ENCODE data around the gene FZD1. TPM values are rescaled to one million over a fixed set of nuclear protein-coding genes. Genes with fewer than 3 reads are reported as not detected.

Gene FZD1
- total and polyA plus RNA-seq, 4 donors: 4.1 to 55.8 (median 11.7) TPM

DNA sequence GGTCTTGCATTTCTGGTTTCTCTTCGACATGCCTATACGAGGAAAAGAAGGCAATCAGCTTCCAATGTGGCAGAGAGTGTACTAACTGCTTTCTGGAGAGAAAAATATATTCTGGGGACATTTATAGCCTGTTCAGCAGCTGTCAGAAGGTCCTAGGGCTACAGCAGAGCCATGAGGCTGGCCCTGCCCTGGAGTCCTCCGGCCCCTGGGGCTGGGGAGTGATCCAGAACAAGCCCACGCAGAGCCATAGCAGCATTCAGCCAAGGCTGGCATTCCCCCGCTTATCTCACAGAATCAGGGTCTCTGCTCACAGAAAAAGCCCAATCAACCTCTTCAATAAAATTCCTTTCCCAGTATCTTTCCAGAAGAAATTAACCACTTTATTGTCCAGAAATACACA lies 48.9 kb downstream of the FZD1 start:
- peaks cover 0 to 4% (median 0%) of the 10 kb centered on the region in 5 donors for H3K4me1 ChIP-seq (ENCODE audit: control insufficient read depth in 5 of 5, insufficient read depth in 5 of 5, low read length in 5 of 5)
- ATAC-seq (ENCODE audit: insufficient read depth, low FRiP score) (no peak), DNase-seq (no peak)
- no peaks in the 10 kb centered on the region for H3K9me3 ChIP-seq (ENCODE audit: control insufficient read depth in 4 of 4, insufficient read depth in 3 of 4, low read length in 3 of 4)
- no peaks in the 10 kb centered on the region for H3K36me3 ChIP-seq (ENCODE audit: control insufficient read depth in 4 of 4, insufficient read depth in 4 of 4, low read length in 4 of 4)
- H3K4me3 ChIP-seq: no peak overlapping the region
- H3K27ac ChIP-seq (ENCODE audit: low read depth in 1 of 2, low read length in 1 of 2): no peak overlapping the region
- 90 to 93% methylated on average over 5 of the region's 5 CpGs for WGBS, 2 donors
- H3K27me3 ChIP-seq (ENCODE audit: control insufficient read depth in 3 of 3, insufficient read depth in 3 of 3, low read length in 2 of 3): no peaks in the 10 kb centered on the region
- H3K9ac ChIP-seq (ENCODE audit: insufficient read depth in 1 of 2, low read length in 2 of 2): no peak overlapping the region
- TF ChIP-seq, protein P1, sequence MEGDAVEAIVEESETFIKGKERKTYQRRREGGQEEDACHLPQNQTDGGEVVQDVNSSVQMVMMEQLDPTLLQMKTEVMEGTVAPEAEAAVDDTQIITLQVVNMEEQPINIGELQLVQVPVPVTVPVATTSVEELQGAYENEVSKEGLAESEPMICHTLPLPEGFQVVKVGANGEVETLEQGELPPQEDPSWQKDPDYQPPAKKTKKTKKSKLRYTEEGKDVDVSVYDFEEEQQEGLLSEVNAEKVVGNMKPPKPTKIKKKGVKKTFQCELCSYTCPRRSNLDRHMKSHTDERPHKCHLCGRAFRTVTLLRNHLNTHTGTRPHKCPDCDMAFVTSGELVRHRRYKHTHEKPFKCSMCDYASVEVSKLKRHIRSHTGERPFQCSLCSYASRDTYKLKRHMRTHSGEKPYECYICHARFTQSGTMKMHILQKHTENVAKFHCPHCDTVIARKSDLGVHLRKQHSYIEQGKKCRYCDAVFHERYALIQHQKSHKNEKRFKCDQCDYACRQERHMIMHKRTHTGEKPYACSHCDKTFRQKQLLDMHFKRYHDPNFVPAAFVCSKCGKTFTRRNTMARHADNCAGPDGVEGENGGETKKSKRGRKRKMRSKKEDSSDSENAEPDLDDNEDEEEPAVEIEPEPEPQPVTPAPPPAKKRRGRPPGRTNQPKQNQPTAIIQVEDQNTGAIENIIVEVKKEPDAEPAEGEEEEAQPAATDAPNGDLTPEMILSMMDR (IDR thresholded peaks at IDR 0.05; ENCODE audit: control extremely low read depth, extremely low read depth): no peak

DNA sequence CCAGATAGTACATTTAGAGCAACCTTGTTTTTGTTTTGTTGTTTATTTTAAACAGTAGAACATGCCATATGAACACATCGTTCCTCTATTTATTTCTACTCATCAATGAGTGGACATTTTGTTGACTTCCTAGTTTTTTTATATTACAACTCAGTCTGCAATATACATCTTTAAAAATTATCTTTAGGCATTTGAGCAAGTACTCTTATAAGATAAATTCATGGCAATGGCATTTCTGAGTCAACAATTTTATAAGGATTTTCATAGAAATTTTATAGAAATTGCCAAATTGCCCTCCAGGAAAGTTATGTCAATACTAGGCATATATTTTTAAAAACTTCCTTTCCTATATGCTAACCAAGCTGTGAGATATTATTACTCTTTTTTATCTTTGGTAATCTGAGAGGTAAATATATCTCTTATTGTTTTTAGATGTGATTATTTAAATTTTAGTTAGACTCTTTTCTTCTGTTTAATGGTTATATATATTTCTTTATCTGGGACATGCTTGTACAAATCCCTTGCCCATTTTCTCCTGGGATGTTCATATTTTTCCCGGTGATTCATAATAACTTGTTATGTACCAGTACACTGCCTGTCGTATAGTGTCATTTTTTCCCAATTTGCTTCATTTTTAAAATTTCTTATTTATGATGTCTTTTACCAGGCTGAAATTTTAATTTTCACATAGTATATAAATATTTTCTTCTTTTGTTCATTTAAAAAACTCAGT lies 50.5 kb downstream of the FZD1 start:
- DNase-seq (no peak), ATAC-seq (ENCODE audit: insufficient read depth, low FRiP score) (no peak)
- Histone ChIP-seq H3K4me1 (ENCODE audit: control insufficient read depth in 5 of 5, insufficient read depth in 5 of 5, low read length in 5 of 5) (peaks cover 0 to 4% (median 0%) of the 10 kb centered on the region in 5 donors), H3K36me3 (ENCODE audit: control insufficient read depth in 4 of 4, insufficient read depth in 4 of 4, low read length in 4 of 4) (no peaks in the 10 kb centered on the region), H3K27ac (ENCODE audit: low read depth in 1 of 2, low read length in 1 of 2) (no peak overlapping the region), H3K9ac (ENCODE audit: insufficient read depth in 1 of 2, low read length in 2 of 2) (no peak overlapping the region), H3K9me3 (ENCODE audit: control insufficient read depth in 4 of 4, insufficient read depth in 3 of 4, low read length in 3 of 4) (no peaks in the 10 kb centered on the region), H3K27me3 (ENCODE audit: control insufficient read depth in 3 of 3, insufficient read depth in 3 of 3, low read length in 2 of 3) (no peaks in the 10 kb centered on the region), H3K4me3 (no peak overlapping the region)
- TF ChIP-seq, protein P1 (IDR thresholded peaks at IDR 0.05; ENCODE audit: control extremely low read depth, extremely low read depth): no peak
- 86 to 92% methylated on average over 3 of the region's 3 CpGs for WGBS, 2 donors

DNA sequence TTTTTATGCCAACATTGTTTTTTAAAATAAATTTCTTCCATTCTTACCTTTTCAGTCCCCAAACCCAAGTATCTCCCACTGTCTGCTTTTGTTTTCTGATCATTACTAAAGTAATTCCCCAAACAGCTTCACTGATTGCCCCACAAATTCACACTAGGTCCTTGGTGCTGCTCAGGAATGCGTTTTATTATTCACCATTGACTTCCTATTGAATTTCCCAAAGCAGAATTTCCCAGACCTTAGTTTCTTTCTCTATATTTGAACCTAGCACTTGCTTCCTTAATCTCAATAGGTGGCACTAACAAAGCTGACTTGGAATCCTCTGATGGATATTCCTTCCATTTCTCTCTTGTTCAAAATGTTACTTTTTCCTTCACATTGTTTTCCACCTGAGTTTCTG lies 52.2 kb downstream of the FZD1 start:
- Histone ChIP-seq H3K36me3 (ENCODE audit: control insufficient read depth in 4 of 4, insufficient read depth in 4 of 4, low read length in 4 of 4) (no peaks in the 10 kb centered on the region), H3K9me3 (ENCODE audit: control insufficient read depth in 4 of 4, insufficient read depth in 3 of 4, low read length in 3 of 4) (no peaks in the 10 kb centered on the region), H3K27me3 (ENCODE audit: control insufficient read depth in 3 of 3, insufficient read depth in 3 of 3, low read length in 2 of 3) (no peaks in the 10 kb centered on the region), H3K4me3 (no peak overlapping the region), H3K27ac (ENCODE audit: low read depth in 1 of 2, low read length in 1 of 2) (no peak overlapping the region), H3K4me1 (ENCODE audit: control insufficient read depth in 5 of 5, insufficient read depth in 5 of 5, low read length in 5 of 5) (no peaks in the 10 kb centered on the region), H3K9ac (ENCODE audit: insufficient read depth in 1 of 2, low read length in 2 of 2) (no peak overlapping the region)
- DNase-seq (no peak), ATAC-seq (ENCODE audit: insufficient read depth, low FRiP score) (no peak)
- WGBS, 2 donors: 70 to 85% methylated on average over 1 of the region's 1 CpG
- TF ChIP-seq, protein P1 (IDR thresholded peaks at IDR 0.05; ENCODE audit: control extremely low read depth, extremely low read depth): no peak

DNA sequence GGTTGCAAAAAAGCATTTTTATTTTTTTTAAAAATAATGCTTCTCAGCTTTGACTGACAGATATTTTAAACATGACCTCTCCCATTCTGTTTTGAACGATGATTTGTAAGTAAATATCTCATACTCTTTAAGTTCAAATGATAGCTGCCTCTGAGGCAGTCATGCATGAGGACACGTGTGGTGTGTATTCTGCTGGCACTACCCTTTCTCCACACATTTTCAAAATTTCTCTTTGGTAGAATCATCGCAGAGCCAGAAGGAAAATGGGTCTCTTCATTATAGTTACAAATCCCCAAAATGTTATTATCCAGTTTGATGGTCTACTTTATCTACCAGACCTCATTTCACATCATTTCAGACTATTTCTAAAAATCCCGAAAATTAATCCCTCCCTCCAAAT lies 55.1 kb downstream of the FZD1 start:
- 79 to 83% methylated on average over 4 of the region's 4 CpGs for WGBS, 2 donors
- ATAC-seq (ENCODE audit: insufficient read depth, low FRiP score): no peak

More for the DNA sequence above, 55.1 kb downstream of the FZD1 start:
- H3K9ac ChIP-seq (ENCODE audit: insufficient read depth in 1 of 2, low read length in 2 of 2): no peak overlapping the region
- TF ChIP-seq, protein P1 (IDR thresholded peaks at IDR 0.05; ENCODE audit: control extremely low read depth, extremely low read depth): no peak
- H3K36me3 ChIP-seq (ENCODE audit: control insufficient read depth in 4 of 4, insufficient read depth in 4 of 4, low read length in 4 of 4): no peaks in the 10 kb centered on the region
- DNase-seq: no peak
- H3K27me3 ChIP-seq (ENCODE audit: control insufficient read depth in 3 of 3, insufficient read depth in 3 of 3, low read length in 2 of 3): no peaks in the 10 kb centered on the region
- no peak overlapping the region for H3K4me3 ChIP-seq
- H3K4me1 ChIP-seq (ENCODE audit: control insufficient read depth in 5 of 5, insufficient read depth in 5 of 5, low read length in 5 of 5): peaks cover 0 to 2% (median 0%) of the 10 kb centered on the region in 5 donors
- H3K9me3 ChIP-seq (ENCODE audit: control insufficient read depth in 4 of 4, insufficient read depth in 3 of 4, low read length in 3 of 4): no peaks in the 10 kb centered on the region
- no peak overlapping the region for H3K27ac ChIP-seq (ENCODE audit: low read depth in 1 of 2, low read length in 1 of 2)
